AG09309 (cell line): ENCODE results near the gene PIGM.

Experiments used
- DNase-seq: peaks from one replicate; pipeline ENCODE4 v3.0.0-alpha.2; 2010; ENCODE audit warnings: low read depth
- H3K4me3 ChIP-seq: 2 replicates; pipeline ENCODE4 v1.5.1; 2011; ENCODE audit warnings: mild to moderate bottlenecking, low read depth, low read length, moderate library complexity; ENCODE audit not compliant: control insufficient read depth
- TF ChIP-seq, protein P1 (sequence below): IDR thresholded peaks from 2 replicates; pipeline ENCODE4 v1.5.1; 2011; ENCODE audit warnings: mild to moderate bottlenecking, low read depth, low read length, inconsistent platforms; ENCODE audit not compliant: insufficient read depth, control insufficient read depth; ENCODE audit errors: missing control alignments

The PIGM gene

DNA sequence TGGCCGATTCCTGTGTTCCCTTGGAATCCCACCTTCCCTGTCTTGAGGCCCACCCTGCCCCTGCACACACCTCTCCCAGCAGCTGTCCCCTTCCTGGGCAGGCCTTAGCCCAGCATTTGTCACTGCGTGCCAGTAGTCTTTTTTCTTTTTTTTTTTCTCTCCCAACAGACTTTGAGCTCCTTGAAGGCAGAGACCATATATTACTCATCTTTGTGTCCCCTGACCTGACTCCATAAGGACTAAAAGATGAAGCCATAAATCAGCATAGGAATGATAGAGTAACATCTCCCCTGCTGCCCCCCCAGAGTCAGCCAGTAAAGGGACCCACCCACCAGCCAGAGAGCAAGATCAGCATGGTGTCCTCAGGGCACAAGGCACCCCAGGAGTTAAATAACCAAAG lies 27.4 kb downstream of the PIGM start:
- TF ChIP-seq, protein P1, sequence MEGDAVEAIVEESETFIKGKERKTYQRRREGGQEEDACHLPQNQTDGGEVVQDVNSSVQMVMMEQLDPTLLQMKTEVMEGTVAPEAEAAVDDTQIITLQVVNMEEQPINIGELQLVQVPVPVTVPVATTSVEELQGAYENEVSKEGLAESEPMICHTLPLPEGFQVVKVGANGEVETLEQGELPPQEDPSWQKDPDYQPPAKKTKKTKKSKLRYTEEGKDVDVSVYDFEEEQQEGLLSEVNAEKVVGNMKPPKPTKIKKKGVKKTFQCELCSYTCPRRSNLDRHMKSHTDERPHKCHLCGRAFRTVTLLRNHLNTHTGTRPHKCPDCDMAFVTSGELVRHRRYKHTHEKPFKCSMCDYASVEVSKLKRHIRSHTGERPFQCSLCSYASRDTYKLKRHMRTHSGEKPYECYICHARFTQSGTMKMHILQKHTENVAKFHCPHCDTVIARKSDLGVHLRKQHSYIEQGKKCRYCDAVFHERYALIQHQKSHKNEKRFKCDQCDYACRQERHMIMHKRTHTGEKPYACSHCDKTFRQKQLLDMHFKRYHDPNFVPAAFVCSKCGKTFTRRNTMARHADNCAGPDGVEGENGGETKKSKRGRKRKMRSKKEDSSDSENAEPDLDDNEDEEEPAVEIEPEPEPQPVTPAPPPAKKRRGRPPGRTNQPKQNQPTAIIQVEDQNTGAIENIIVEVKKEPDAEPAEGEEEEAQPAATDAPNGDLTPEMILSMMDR, result no peak
- DNase-seq, result no peak
- no peak overlapping the region for H3K4me3 ChIP-seq

DNA sequence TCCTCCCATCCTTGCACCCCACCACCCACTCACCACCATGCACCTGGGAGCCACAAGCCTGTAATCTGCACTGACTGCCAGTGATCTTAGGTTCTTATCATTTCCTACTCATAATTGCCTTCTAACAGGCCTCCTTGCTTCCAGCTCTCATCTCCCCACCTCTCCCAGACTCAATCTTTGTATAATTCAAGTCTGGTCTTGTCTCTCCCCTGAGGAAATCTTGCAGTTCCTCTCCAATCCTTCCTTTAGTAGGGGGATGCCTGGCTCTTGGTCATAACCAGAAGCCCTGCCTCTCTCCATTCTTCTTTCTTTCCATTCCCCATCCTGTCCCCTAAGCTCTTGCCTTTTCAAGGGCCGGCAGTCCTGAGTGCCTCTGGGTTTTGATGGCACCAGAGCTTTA lies 27.8 kb downstream of the PIGM start:
- no peak for DNase-seq
- H3K4me3 ChIP-seq, result no peak overlapping the region
- TF ChIP-seq, protein P1, result no peak

DNA sequence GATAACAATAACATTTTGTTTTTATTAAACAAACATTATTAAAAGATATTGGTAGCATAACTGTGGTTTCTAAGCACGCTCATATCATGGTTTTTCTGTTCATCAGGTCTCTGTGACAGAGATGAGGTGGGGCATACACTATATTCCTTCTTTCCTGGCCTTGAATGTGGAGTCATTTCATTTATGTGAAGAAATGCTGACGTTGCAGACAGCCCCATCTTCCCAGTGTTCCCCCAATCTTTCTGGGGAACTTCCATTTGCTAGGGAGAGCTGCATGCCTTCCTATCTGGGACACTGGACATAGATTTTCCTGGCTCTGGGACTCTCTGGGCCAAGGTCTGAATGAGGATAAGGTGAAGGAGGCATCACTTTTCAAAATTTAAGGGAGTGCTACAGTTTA lies 30.4 kb downstream of the PIGM start:
- no peak for DNase-seq
- TF ChIP-seq, protein P1, result no peak
- H3K4me3 ChIP-seq, result no peak overlapping the region

DNA sequence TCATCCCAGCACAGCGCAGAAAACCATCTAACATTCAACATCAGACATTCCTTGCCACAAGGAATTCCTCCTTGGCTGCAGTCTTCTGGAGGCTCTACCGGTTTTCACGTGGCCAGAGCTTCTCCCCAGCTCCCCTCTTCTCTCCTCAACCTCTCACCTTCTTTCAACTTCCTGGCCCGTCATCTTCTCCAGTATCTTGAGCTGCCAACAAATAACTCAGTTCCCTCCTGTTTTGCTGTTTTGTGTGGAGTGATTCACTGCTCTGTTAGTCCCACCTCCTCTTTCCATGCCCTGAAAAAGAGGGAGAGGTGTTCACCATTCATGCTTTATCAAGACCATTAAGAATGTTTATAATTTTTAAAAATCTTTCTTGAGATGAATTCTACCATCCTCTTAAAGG lies 32.6 kb downstream of the PIGM start:
- H3K4me3 ChIP-seq, result no peak overlapping the region
- TF ChIP-seq, protein P1, result no peak
- no peak for DNase-seq

DNA sequence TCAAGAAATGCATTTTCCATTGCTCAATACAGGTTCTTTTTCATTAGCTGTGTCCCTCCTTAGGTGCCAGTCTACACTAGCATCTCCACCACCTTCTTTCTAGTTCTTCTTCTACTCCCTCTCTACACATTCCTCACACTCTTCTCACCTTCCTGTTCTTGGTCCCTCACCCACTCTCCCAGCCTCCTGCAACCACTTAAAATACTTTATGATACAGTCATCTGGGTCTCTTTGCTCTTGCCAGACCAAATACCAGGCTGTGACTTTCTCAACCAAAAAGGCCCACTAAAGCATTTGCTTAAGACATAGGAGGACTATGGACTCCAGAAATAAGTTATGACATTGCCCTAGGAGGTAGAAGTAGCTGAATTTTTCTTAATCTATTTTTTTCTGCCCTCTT lies 35.1 kb downstream of the PIGM start:
- peak; percentile 74 for DNase-seq
- TF ChIP-seq, protein P1, result no peak
- no peak overlapping the region for H3K4me3 ChIP-seq

DNA sequence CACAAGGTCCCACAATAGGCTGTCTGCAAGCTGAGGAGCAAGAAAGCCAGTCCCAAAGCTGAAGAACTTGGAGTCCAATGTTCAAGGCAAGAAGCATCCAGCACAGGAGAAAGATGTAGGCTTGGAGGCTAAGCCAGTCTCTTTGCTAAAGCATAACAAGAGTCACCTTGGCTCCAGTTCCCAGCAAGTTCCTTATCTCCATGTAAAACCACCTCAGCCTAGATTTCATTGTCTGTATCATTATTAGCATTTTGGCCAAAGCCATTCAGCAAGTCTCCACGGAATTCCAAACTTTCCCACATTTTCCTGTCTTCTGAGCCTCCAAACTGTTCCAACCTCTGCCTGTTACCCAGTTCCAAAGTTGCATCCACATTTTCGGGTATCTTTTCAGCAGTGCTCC lies 36.9 kb downstream of the PIGM start:
- no peak overlapping the region for H3K4me3 ChIP-seq
- TF ChIP-seq, protein P1, result no peak
- DNase-seq, result no peak

DNA sequence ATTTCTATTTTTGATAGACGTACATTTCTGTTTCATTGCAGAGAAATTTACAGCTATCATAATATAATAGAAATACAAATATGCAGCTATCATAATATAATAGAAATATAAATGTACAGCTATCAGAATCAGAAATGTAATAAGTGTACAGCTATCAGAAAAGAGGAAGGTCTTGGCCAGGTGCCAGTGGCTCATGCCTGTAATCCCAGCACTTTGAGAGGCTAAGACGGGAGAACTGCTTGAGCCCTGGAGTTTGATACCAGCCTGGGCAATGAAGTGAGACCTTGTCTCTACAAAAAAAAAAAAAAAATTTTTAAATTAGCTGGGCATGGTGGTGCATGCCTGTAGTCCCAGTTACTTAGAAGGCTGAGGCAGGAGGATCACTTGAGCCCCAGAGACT lies 37.9 kb downstream of the PIGM start:
- DNase-seq, result no peak

More for the DNA sequence above, 37.9 kb downstream of the PIGM start:
- TF ChIP-seq, protein P1, result no peak
- H3K4me3 ChIP-seq, result no peak overlapping the region
